ENCODE measurements around the gene MGST1. TPM values are rescaled to one million over a fixed set of nuclear protein-coding genes. Genes with fewer than 3 reads are reported as not detected.

MGST1 gene
- total RNA-seq, 3 donors from 2014 or later (not counting 1 experiment from before 2014, with no cell fraction given) = 0.40 to 4.3 (median 0.63) TPM

DNA sequence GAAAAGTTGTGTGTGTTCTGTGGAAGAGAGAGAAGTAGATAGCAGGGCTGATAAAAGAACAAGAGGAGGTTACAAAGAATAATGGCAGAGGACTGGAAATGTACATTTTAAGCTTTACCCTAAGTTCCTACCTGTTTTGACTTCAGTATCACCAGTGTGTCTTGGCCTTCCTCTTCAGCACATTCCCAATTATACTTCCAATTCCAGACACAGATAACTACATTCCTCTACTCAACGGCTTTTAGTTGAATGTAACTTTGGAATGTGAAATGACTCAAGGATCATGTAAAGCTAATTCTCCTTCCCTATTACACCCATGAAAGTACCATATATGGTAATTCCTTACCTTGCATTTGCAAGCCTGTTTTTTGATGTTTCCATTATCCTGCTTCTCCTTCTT lies 5.0 kb downstream of the MGST1 start:
- H3K4me3 Mint-ChIP-seq = no peak overlapping the region
- intact Hi-C loops (cut with micrococcal nuclease) = no loop called here
- H3K9me3 ChIP-seq (ENCODE audit: control insufficient read depth, insufficient read depth, low read length) = no peaks in the 10 kb centered on the region
- DNase-seq = no peak
- H3K4me1 ChIP-seq (ENCODE audit: control insufficient read depth, insufficient read depth, low read length) = no peaks in the 10 kb centered on the region
- no peaks in the 10 kb centered on the region for H3K4me1 Mint-ChIP-seq
- TF ChIP-seq, protein P1, sequence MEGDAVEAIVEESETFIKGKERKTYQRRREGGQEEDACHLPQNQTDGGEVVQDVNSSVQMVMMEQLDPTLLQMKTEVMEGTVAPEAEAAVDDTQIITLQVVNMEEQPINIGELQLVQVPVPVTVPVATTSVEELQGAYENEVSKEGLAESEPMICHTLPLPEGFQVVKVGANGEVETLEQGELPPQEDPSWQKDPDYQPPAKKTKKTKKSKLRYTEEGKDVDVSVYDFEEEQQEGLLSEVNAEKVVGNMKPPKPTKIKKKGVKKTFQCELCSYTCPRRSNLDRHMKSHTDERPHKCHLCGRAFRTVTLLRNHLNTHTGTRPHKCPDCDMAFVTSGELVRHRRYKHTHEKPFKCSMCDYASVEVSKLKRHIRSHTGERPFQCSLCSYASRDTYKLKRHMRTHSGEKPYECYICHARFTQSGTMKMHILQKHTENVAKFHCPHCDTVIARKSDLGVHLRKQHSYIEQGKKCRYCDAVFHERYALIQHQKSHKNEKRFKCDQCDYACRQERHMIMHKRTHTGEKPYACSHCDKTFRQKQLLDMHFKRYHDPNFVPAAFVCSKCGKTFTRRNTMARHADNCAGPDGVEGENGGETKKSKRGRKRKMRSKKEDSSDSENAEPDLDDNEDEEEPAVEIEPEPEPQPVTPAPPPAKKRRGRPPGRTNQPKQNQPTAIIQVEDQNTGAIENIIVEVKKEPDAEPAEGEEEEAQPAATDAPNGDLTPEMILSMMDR (IDR thresholded peaks at IDR 0.05) = no peak
- WGBS (ENCODE audit: insufficient coverage) = 60% methylated on average over 1 of the region's 1 CpG
- no peaks in the 10 kb centered on the region for H3K36me3 Mint-ChIP-seq
- no peaks in the 10 kb centered on the region for H3K36me3 ChIP-seq (ENCODE audit: control insufficient read depth, insufficient read depth, low read length)
- H3K9me3 Mint-ChIP-seq = peaks cover 2 to 5% of the 10 kb centered on the region in 2 donors
- no peak for ATAC-seq
- H3K27ac ChIP-seq (ENCODE audit: low read length) = no peak overlapping the region
- H3K27me3 ChIP-seq (ENCODE audit: control insufficient read depth, insufficient read depth, low read length) = no peaks in the 10 kb centered on the region
- no peak overlapping the region for H3K27ac Mint-ChIP-seq
- H3K4me3 ChIP-seq (ENCODE audit: low read length) = no peak overlapping the region
- no peaks in the 10 kb centered on the region for H3K27me3 Mint-ChIP-seq (ENCODE audit: low read depth in 2 of 2)

DNA sequence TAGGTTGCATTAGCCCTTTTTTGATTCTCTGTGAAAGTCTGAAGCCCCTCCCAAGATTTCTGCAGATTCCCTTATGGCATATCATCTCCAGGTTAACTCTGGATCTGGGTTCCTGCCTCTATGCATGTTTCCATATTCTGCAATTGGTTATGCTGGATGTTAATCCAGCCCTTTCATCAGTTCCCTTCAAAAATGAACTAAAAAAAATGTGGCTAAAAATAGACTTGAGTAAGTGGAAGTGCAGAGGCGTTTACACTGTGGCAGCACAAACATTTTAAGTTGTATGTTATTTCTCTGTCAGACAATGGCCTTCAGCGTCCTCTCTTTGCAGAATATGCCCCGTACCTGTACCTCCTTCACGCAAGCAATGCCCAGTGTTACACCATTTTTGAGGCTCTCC lies 11.4 kb downstream of the MGST1 start:
- Mint-ChIP-seq H3K4me1 (no peaks in the 10 kb centered on the region), H3K9me3 (peaks cover 6 to 7% of the 10 kb centered on the region in 2 donors), H3K27me3 (ENCODE audit: low read depth in 2 of 2) (no peaks in the 10 kb centered on the region), H3K36me3 (no peaks in the 10 kb centered on the region), H3K4me3 (no peak overlapping the region), H3K27ac (no peak overlapping the region)
- Histone ChIP-seq H3K9me3 (ENCODE audit: control insufficient read depth, insufficient read depth, low read length) (no peaks in the 10 kb centered on the region), H3K27me3 (ENCODE audit: control insufficient read depth, insufficient read depth, low read length) (no peaks in the 10 kb centered on the region), H3K4me3 (ENCODE audit: low read length) (no peak overlapping the region), H3K27ac (ENCODE audit: low read length) (no peak overlapping the region), H3K36me3 (ENCODE audit: control insufficient read depth, insufficient read depth, low read length) (no peaks in the 10 kb centered on the region), H3K4me1 (ENCODE audit: control insufficient read depth, insufficient read depth, low read length) (no peaks in the 10 kb centered on the region)
- intact Hi-C loops (cut with micrococcal nuclease) = no loop called here
- DNase-seq (no peak), ATAC-seq (no peak)
- WGBS (ENCODE audit: insufficient coverage) = 58% methylated on average over 4 of the region's 4 CpGs
- TF ChIP-seq, protein P1 (IDR thresholded peaks at IDR 0.05) = no peak

DNA sequence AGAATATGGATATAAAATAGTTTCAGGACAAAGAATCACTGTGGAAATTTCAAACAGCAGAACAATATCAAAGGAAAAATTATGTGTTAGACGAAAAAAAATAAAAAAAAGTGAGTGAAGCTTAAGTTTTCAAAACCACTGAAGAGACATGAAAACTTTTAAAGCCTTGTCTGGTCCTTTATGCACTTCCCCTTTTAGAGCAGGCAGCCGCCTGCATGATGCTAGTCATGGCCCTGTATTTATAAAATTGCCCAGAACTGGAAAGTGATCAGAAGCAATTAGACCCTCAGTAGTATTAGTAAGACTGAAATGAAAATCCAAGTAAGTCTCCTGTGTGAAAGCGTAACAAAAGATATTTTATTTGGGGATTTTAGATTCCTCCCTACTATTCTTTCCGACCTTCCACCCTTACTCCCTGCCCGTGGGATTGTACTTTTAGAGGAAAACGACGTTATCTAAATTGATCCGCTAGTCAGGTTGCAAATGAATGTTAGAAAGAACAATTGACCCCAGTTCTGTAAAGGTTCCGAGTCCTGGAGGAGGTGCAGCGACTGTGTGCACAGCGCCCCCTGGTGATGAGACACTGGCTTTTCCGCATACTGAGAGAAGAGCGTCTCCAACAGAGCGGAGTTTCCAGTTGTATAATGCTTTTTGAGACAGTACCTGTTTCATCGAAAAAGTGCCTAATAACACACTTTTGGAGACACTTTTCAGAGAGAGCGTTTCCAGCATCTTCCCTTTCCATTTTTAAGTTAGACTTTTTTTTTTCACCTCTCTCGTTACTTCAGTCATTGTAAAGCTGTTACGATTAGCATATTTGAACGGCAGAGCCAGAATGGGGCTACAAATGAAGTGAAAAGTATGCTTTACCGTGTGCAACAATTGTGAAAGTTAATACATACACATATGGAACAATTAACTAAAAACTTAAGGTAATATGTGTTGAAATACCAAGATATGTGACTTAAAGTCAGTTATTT lies 12.4 kb downstream of the MGST1 start:
- Mint-ChIP-seq H3K36me3 (no peaks in the 10 kb centered on the region), H3K9me3 (peaks cover 6 to 7% of the 10 kb centered on the region in 2 donors), H3K4me1 (no peaks in the 10 kb centered on the region), H3K4me3 (no peak overlapping the region), H3K27ac (no peak overlapping the region), H3K27me3 (ENCODE audit: low read depth in 2 of 2) (no peaks in the 10 kb centered on the region)
- DNase-seq = no peak
- TF ChIP-seq, protein P1 (IDR thresholded peaks at IDR 0.05) = no peak
- H3K27ac ChIP-seq (ENCODE audit: low read length) = no peak overlapping the region
- H3K36me3 ChIP-seq (ENCODE audit: control insufficient read depth, insufficient read depth, low read length) = no peaks in the 10 kb centered on the region
- H3K4me3 ChIP-seq (ENCODE audit: low read length) = no peak overlapping the region
- H3K4me1 ChIP-seq (ENCODE audit: control insufficient read depth, insufficient read depth, low read length) = no peaks in the 10 kb centered on the region
- intact Hi-C loops (cut with micrococcal nuclease) = no loop called here
- 83% methylated on average over 19 of the region's 20 CpGs for WGBS (ENCODE audit: insufficient coverage)
- no peaks in the 10 kb centered on the region for H3K27me3 ChIP-seq (ENCODE audit: control insufficient read depth, insufficient read depth, low read length)
- H3K9me3 ChIP-seq (ENCODE audit: control insufficient read depth, insufficient read depth, low read length) = no peaks in the 10 kb centered on the region
- ATAC-seq = no peak

All from natural killer cell (primary cell).